SK-N-MC (cell line): Measurements from ENCODE around the gene GBE1.

Source experiments
- DNase-seq: peaks from one replicate; pipeline ENCODE4 v3.0.0-alpha.2; 2011; ENCODE audit warnings: low read depth, low spot score
- H3K27ac ChIP-seq: fragments of 200-600 bp; sonication (generic); 2 replicates; pipeline ENCODE4 v1.5.1; 2016; ENCODE audit warnings: mixed run types
- H3K36me3 ChIP-seq: fragments of 200-600 bp; sonication (generic); 2 replicates; pipeline ENCODE4 v1.6.1; 2017; ENCODE audit warnings: antibody characterized with exemption, low read length, mixed read lengths; ENCODE audit not compliant: insufficient read depth
- H3K4me3 ChIP-seq: fragments of 200-600 bp; sonication (generic); 2 replicates; pipeline ENCODE4 v1.5.1; 2016
- H3K9ac ChIP-seq: fragments of 200-600 bp; sonication (generic); 2 replicates; pipeline ENCODE4 v1.8.0; 2017; ENCODE audit warnings: mixed run types, mixed read lengths; ENCODE audit not compliant: insufficient read length
- H3K9me3 ChIP-seq: fragments of 200-600 bp; sonication (generic); 2 replicates; pipeline ENCODE4 v1.6.1; 2017; ENCODE audit warnings: low read depth, mild to moderate bottlenecking, antibody characterized with exemption, low read length, moderate library complexity, mixed read lengths
- EZH2 ChIP-seq: fragments of 200-600 bp; sonication (generic); IDR thresholded peaks from one replicate; pipeline ENCODE4 v1.6.1; 2017; ENCODE audit warnings: antibody characterized with exemption
- FOXP2 ChIP-seq: optimal IDR thresholded peaks from 2 replicates; pipeline ENCODE3; 2011; ENCODE audit warnings: mild to moderate bottlenecking, moderate library complexity; ENCODE audit not compliant: insufficient read depth; ENCODE audit errors: extremely low read length, control extremely low read depth
- POLR2AphosphoS5 ChIP-seq: IDR thresholded peaks from 2 replicates; pipeline ENCODE4 v1.6.1; 2012; ENCODE audit warnings: mild to moderate bottlenecking, low read depth, low read length, borderline replicate concordance

GBE1 gene

GRCh38 chr3:81699536-81700320 lies 61.7 kb downstream of the GBE1 start:
- TF ChIP-seq FOXP2 (no peak), POLR2AphosphoS5 (no peak), EZH2 (no peak)
- Histone ChIP-seq H3K9ac (no peak overlapping the region), H3K9me3 (no peaks in the 10 kb centered on the region), H3K27ac (no peak overlapping the region), H3K4me3 (no peak overlapping the region), H3K36me3 (no peaks in the 10 kb centered on the region)
- DNase-seq: no peak

GRCh38 chr3:81696090-81696489 lies 65.4 kb downstream of the GBE1 start:
- Histone ChIP-seq H3K9me3 (no peaks in the 10 kb centered on the region), H3K4me3 (no peak overlapping the region), H3K27ac (no peak overlapping the region), H3K9ac (no peak overlapping the region), H3K36me3 (no peaks in the 10 kb centered on the region)
- no peak for TF ChIP-seq FOXP2
- no peak for TF ChIP-seq EZH2
- no peak for TF ChIP-seq POLR2AphosphoS5
- DNase-seq: no peak

GRCh38 chr3:81695302-81695701 lies 66.1 kb downstream of the GBE1 start:
- Histone ChIP-seq H3K9me3 (no peaks in the 10 kb centered on the region), H3K27ac (no peak overlapping the region), H3K4me3 (no peak overlapping the region), H3K36me3 (no peaks in the 10 kb centered on the region), H3K9ac (no peak overlapping the region)
- no peak for DNase-seq
- no peak for TF ChIP-seq FOXP2
- no peak for TF ChIP-seq EZH2
- TF ChIP-seq POLR2AphosphoS5: no peak

GRCh38 chr3:81694662-81695061 lies 66.8 kb downstream of the GBE1 start:
- no peak for DNase-seq
- no peaks in the 10 kb centered on the region for H3K36me3 ChIP-seq
- H3K27ac ChIP-seq: no peak overlapping the region
- H3K9me3 ChIP-seq: no peaks in the 10 kb centered on the region
- TF ChIP-seq POLR2AphosphoS5: no peak
- no peak for TF ChIP-seq FOXP2
- TF ChIP-seq EZH2: no peak
- no peak overlapping the region for H3K4me3 ChIP-seq
- H3K9ac ChIP-seq: no peak overlapping the region

GRCh38 chr3:81692766-81693165 lies 68.7 kb downstream of the GBE1 start:
- H3K9ac ChIP-seq: no peak overlapping the region
- TF ChIP-seq POLR2AphosphoS5 (no peak), EZH2 (no peak), FOXP2 (no peak)
- H3K36me3 ChIP-seq: no peaks in the 10 kb centered on the region
- H3K9me3 ChIP-seq: no peaks in the 10 kb centered on the region
- H3K27ac ChIP-seq: no peak overlapping the region
- H3K4me3 ChIP-seq: no peak overlapping the region
- no peak for DNase-seq

- Histone ChIP-seq H3K9me3 (no peaks in the 10 kb centered on the region), H3K4me3 (no peak overlapping the region), H3K27ac (no peak overlapping the region), H3K9ac (no peak overlapping the region), H3K36me3 (no peaks in the 10 kb centered on the region)
- TF ChIP-seq POLR2AphosphoS5 (no peak), EZH2 (no peak), FOXP2 (no peak)
- no peak for DNase-seq
These were observed 71.8 kb downstream of the GBE1 start for GRCh38 chr3:81689617-81690016.

- no peak for TF ChIP-seq EZH2
- no peak for TF ChIP-seq FOXP2
- TF ChIP-seq POLR2AphosphoS5: no peak
These were observed 76.6 kb downstream of the GBE1 start for GRCh38 chr3:81684751-81685395.

GRCh38 chr3:81676706-81677456 lies 84.6 kb downstream of the GBE1 start:
- no peak overlapping the region for H3K4me3 ChIP-seq
- no peak overlapping the region for H3K27ac ChIP-seq
- TF ChIP-seq FOXP2 (no peak), POLR2AphosphoS5 (no peak), EZH2 (no peak)

More at GRCh38 chr3:81684751-81685395, 76.6 kb downstream of the GBE1 start:
- H3K9ac ChIP-seq: no peak overlapping the region
- no peak overlapping the region for H3K27ac ChIP-seq
- no peak for DNase-seq
- H3K4me3 ChIP-seq: no peak overlapping the region
- no peaks in the 10 kb centered on the region for H3K9me3 ChIP-seq
- H3K36me3 ChIP-seq: no peaks in the 10 kb centered on the region

More at GRCh38 chr3:81676706-81677456, 84.6 kb downstream of the GBE1 start:
- DNase-seq: no peak
- Histone ChIP-seq H3K9ac (no peak overlapping the region), H3K9me3 (no peaks in the 10 kb centered on the region), H3K36me3 (no peaks in the 10 kb centered on the region)
